Measurements from ENCODE around the gene AUP1. TPM values are rescaled to one million over a fixed set of nuclear protein-coding genes. Genes with fewer than 3 reads are reported as not detected.
A peak's percentile ranks its signal among the peaks of the same experiment; 100 is the strongest.

AUP1 gene
- total and polyA plus RNA-seq, 9 of the 15 experiments (the other 6 are each of a cell fraction or from before 2014, with no cell fraction given) = 70.7 to 245 (median 165) TPM

- TF ChIP-seq THRA (IDR thresholded peaks at IDR 0.05) = no peak
- no peak for TF ChIP-seq ZNF644 (tag; IDR thresholded peaks at IDR 0.05; ENCODE audit: low read depth)
- TF ChIP-seq KLF6 (CRISPR knock-in tag; IDR thresholded peaks at IDR 0.05; ENCODE audit: borderline replicate concordance) = 0 out of 2 replicates have a peak, but pooled peaks have one; percentile 2
- no peak for TF ChIP-seq PTTG1 (tag; IDR thresholded peaks at IDR 0.05; ENCODE audit: low read depth)
- no peak for TF ChIP-seq SAFB2 (IDR thresholded peaks at IDR 0.05; ENCODE audit: borderline replicate concordance, low read depth, low read length, severe bottlenecking)
- TF ChIP-seq ZNF445 (CRISPR knock-in tag; IDR thresholded peaks at IDR 0.05; ENCODE audit: low read depth) = no peak
- no peak for TF ChIP-seq EZH2 (IDR thresholded peaks at IDR 0.05; ENCODE audit: borderline replicate concordance, low read depth, low read length)
- TF ChIP-seq, protein P1, sequence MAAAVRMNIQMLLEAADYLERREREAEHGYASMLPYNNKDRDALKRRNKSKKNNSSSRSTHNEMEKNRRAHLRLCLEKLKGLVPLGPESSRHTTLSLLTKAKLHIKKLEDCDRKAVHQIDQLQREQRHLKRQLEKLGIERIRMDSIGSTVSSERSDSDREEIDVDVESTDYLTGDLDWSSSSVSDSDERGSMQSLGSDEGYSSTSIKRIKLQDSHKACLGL (CRISPR knock-in tag; IDR thresholded peaks at IDR 0.05; ENCODE audit: borderline replicate concordance, poor library complexity, severe bottlenecking) = no peak
- TF ChIP-seq ATF3 (IDR thresholded peaks at IDR 0.05) = no peak
- no peak for TF ChIP-seq ATF3 (CRISPR knock-in tag; conservative IDR thresholded peaks at IDR 0.05)
- TF ChIP-seq, protein P2, sequence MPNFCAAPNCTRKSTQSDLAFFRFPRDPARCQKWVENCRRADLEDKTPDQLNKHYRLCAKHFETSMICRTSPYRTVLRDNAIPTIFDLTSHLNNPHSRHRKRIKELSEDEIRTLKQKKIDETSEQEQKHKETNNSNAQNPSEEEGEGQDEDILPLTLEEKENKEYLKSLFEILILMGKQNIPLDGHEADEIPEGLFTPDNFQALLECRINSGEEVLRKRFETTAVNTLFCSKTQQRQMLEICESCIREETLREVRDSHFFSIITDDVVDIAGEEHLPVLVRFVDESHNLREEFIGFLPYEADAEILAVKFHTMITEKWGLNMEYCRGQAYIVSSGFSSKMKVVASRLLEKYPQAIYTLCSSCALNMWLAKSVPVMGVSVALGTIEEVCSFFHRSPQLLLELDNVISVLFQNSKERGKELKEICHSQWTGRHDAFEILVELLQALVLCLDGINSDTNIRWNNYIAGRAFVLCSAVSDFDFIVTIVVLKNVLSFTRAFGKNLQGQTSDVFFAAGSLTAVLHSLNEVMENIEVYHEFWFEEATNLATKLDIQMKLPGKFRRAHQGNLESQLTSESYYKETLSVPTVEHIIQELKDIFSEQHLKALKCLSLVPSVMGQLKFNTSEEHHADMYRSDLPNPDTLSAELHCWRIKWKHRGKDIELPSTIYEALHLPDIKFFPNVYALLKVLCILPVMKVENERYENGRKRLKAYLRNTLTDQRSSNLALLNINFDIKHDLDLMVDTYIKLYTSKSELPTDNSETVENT (CRISPR knock-in tag; IDR thresholded peaks at IDR 0.05) = peak; percentile 40; the same call in 1 of the 2 replicates
- TF ChIP-seq ARID3A (IDR thresholded peaks at IDR 0.05; ENCODE audit: borderline replicate concordance, low read depth, low read length) = 0 out of 2 replicates have a peak, but pooled peaks have one; percentile 37
- no peak for TF ChIP-seq TCFL5 (CRISPR knock-in tag; conservative IDR thresholded peaks at IDR 0.05)
- TF ChIP-seq PHB2 (IDR thresholded peaks at IDR 0.05; ENCODE audit: low read depth) = no peak
- no peak for TF ChIP-seq NFXL1 (CRISPR knock-in tag; IDR thresholded peaks at IDR 0.05)
- TF ChIP-seq ZNF274 (IDR thresholded peaks at IDR 0.05; ENCODE audit: borderline replicate concordance, low read depth, low read length) = no peak
- TF ChIP-seq TEAD1 (CRISPR knock-in tag; IDR thresholded peaks at IDR 0.05) = 0 out of 4 replicates have a peak, but pooled peaks of 1 of the 2 experiments have one; percentile 45
- no peak for TF ChIP-seq TFAM (CRISPR knock-in tag; conservative IDR thresholded peaks at IDR 0.05)
- TF ChIP-seq SRF (CRISPR knock-in tag; IDR thresholded peaks at IDR 0.05) = peak in 1 of 2 experiments; percentile 77; a peak in 2 of 4 replicates
- TF ChIP-seq HOXB6 (CRISPR knock-in tag; IDR thresholded peaks at IDR 0.05; ENCODE audit: borderline replicate concordance) = no peak
These were observed 22.2 kb downstream of the AUP1 start, which contains the start of gene PCGF1 (continued) for GRCh38 chr2:74507145-74507925.

Data from K562 (cell line).